GM23248 (cell line): ENCODE results near the gene DENND5B. TPM values are rescaled to one million over a fixed set of nuclear protein-coding genes. Genes with fewer than 3 reads are reported as not detected.

Source experiments
- DNase-seq: peaks from one replicate; pipeline ENCODE4 v3.0.0-alpha.2; 2015
- H2AFZ ChIP-seq: fragments of 200-600 bp; sonication (generic); 2 replicates; pipeline ENCODE4 v1.6.1; 2016; ENCODE audit warnings: antibody characterized with exemption
- H3F3A ChIP-seq: fragments of 200-600 bp; sonication (generic); 2 replicates; pipeline ENCODE4 v1.6.1; 2016; ENCODE audit warnings: mild to moderate bottlenecking, antibody characterized with exemption, mixed run types; ENCODE audit not compliant: insufficient read depth
- H3K27ac ChIP-seq: fragments of 200-600 bp; sonication (generic); 2 replicates; pipeline ENCODE4 v1.5.1; 2016; ENCODE audit warnings: mild to moderate bottlenecking
- H3K27me3 ChIP-seq: fragments of 200-600 bp; sonication (generic); replicated peaks from 2 replicates; pipeline ENCODE4 v1.6.1; 2016; ENCODE audit warnings: mild to moderate bottlenecking; ENCODE audit not compliant: insufficient read depth
- H3K36me3 ChIP-seq: fragments of 200-600 bp; sonication (generic); 2 replicates; pipeline ENCODE4 v1.6.1; 2016; ENCODE audit warnings: low read depth, mild to moderate bottlenecking
- H3K4me1 ChIP-seq: fragments of 200-600 bp; sonication (generic); 2 replicates; pipeline ENCODE4 v1.6.1; 2016; ENCODE audit warnings: mild to moderate bottlenecking; ENCODE audit not compliant: insufficient read depth
- H3K4me2 ChIP-seq: fragments of 200-600 bp; sonication (generic); one replicate; pipeline ENCODE4 v1.6.1; 2016; ENCODE audit warnings: mild to moderate bottlenecking; ENCODE audit not compliant: unreplicated experiment
- H3K4me3 ChIP-seq: fragments of 200-600 bp; sonication (generic); 2 replicates; pipeline ENCODE4 v1.5.1; 2016; ENCODE audit warnings: mild to moderate bottlenecking
- H3K79me2 ChIP-seq: fragments of 200-600 bp; sonication (generic); 2 replicates; pipeline ENCODE4 v1.6.1; 2016; ENCODE audit warnings: mild to moderate bottlenecking; ENCODE audit not compliant: insufficient read depth
- H3K9ac ChIP-seq: fragments of 200-600 bp; sonication (generic); 2 replicates; pipeline ENCODE4 v1.6.1; 2016; ENCODE audit warnings: mild to moderate bottlenecking
- H3K9me2 ChIP-seq: fragments of 200-600 bp; sonication (generic); 2 replicates; pipeline ENCODE4 v1.6.1; 2016; ENCODE audit warnings: mixed run types, mild to moderate bottlenecking, moderate library complexity; ENCODE audit not compliant: insufficient read depth
- H3K9me3 ChIP-seq: fragments of 200-600 bp; sonication (generic); one replicate; pipeline ENCODE4 v1.6.1; 2017; ENCODE audit warnings: low read depth
- H4K20me1 ChIP-seq: fragments of 200-600 bp; sonication (generic); 2 replicates; pipeline ENCODE4 v1.6.0; 2016; ENCODE audit not compliant: insufficient read depth
- EZH2 ChIP-seq: fragments of 200-600 bp; sonication (generic); IDR thresholded peaks from 2 replicates; pipeline ENCODE4 v1.6.1; 2018; ENCODE audit warnings: antibody characterized with exemption, mild to moderate bottlenecking; ENCODE audit not compliant: insufficient read depth, poor library complexity, severe bottlenecking
- EZH2phosphoT487 ChIP-seq: fragments of 200-600 bp; sonication (generic); IDR thresholded peaks from 2 replicates; pipeline ENCODE4 v1.6.1; 2018; ENCODE audit warnings: antibody characterized with exemption, moderate library complexity, mild to moderate bottlenecking, low read depth; ENCODE audit not compliant: insufficient read depth
- WGBS, 2 experiments: methylation state at CpG; one replicate each; pipeline ENCODE4 v1.1.6; 2015 to 2017; ENCODE audit warnings: low lambda C conversion rate in 2 of 2, low coverage in 1 of 2; ENCODE audit errors: missing lambda C conversion rate in 2 of 2; 5-methylcytosine and 5-hydroxymethylcytosine counted together
- in situ Hi-C: fragments of 300-500 bp; cut with MboI; formaldehyde crosslinking; loops from 2 replicates; pipeline ENCODE4 v1.15.0; 2020
- polyA plus RNA-seq: library from polyadenylated mRNA; unstranded; fragments of >200 nt; fragmentation: Nextera tagmentation; extraction: Ambion mirVana; gene quantifications from 2 replicates; pipeline ENCODE4 v1.2.1, GENCODE V29; 2016
- total RNA-seq: library from RNA; depleted of rRNA; stranded (reverse); fragments of >200 nt; shearing (Covaris generic); gene quantifications from 2 replicates; pipeline ENCODE4 v1.2.3, GENCODE V29; 2014

Gene DENND5B
- total and polyA plus RNA-seq, 2 experiments from 2014 or later = 9.9 to 12.0 TPM

- in situ Hi-C loops = no loop called here
- no peak for TF ChIP-seq EZH2
- no peak for TF ChIP-seq EZH2phosphoT487
These were observed 125.9 kb downstream of the DENND5B start for GRCh38 chr12:31465002-31465401.

DNA sequence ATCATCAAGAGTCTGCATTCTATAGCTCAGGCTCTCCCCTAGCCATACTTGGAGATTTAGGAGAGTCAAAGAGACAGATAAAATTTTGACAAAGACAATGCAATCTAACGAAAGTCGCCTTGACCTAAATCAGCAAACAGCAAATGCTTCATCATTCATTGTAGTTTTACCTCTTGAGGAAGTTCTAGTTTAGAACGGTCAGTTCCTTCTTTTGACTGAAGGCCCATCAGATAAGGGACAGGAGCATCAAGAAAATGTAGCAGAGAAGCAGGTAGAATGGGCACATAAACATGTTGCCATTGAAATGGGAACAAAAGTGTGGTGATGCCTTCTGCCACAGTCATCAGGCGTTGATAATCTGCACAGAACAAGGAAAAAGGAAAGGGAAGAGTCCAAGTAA lies 130.9 kb downstream of the DENND5B start:
- no peaks in the 10 kb centered on the region for H3K79me2 ChIP-seq
- no peaks in the 10 kb centered on the region for H3K9me3 ChIP-seq
- WGBS, 2 experiments = 96 to 98% methylated on average over 4 of the region's 4 CpGs
- H3F3A ChIP-seq = peaks cover 3% of the 10 kb centered on the region; the same call in 1 of the 2 replicates
- H3K27me3 ChIP-seq = no peaks in the 10 kb centered on the region
- no peak overlapping the region for H3K9ac ChIP-seq
- DNase-seq = no peak
- no peaks in the 10 kb centered on the region for H4K20me1 ChIP-seq
- in situ Hi-C loops = no loop called here
- TF ChIP-seq EZH2 (no peak), EZH2phosphoT487 (no peak)
- peaks cover 6% of the 10 kb centered on the region; the same call in 1 of the 2 replicates for H3K36me3 ChIP-seq
- H3K4me1 ChIP-seq = no peaks in the 10 kb centered on the region
- no peaks in the 10 kb centered on the region for H3K9me2 ChIP-seq
- no peak overlapping the region for H3K27ac ChIP-seq
- H3K4me2 ChIP-seq = no peak overlapping the region
- H2AFZ ChIP-seq = no peak overlapping the region
- no peak overlapping the region for H3K4me3 ChIP-seq

More at GRCh38 chr12:31465002-31465401, 125.9 kb downstream of the DENND5B start:
- peaks cover 4% of the 10 kb centered on the region for H3K4me1 ChIP-seq
- no peaks in the 10 kb centered on the region for H3K27me3 ChIP-seq
- peaks cover 1% of the 10 kb centered on the region; the same call in 1 of the 2 replicates for H3K36me3 ChIP-seq
- no peaks in the 10 kb centered on the region for H3F3A ChIP-seq
- no peak overlapping the region for H2AFZ ChIP-seq
- no peaks in the 10 kb centered on the region for H3K9me3 ChIP-seq
- H4K20me1 ChIP-seq = no peaks in the 10 kb centered on the region
- no peak overlapping the region for H3K4me3 ChIP-seq
- H3K9me2 ChIP-seq = no peaks in the 10 kb centered on the region
- H3K79me2 ChIP-seq = no peaks in the 10 kb centered on the region
- 94 to 100% methylated on average over 1 to 2 of the region's 2 CpGs for WGBS, 2 experiments
- no peak for DNase-seq
- H3K9ac ChIP-seq = no peak overlapping the region
- no peak overlapping the region for H3K27ac ChIP-seq
- no peak overlapping the region for H3K4me2 ChIP-seq

DNA sequence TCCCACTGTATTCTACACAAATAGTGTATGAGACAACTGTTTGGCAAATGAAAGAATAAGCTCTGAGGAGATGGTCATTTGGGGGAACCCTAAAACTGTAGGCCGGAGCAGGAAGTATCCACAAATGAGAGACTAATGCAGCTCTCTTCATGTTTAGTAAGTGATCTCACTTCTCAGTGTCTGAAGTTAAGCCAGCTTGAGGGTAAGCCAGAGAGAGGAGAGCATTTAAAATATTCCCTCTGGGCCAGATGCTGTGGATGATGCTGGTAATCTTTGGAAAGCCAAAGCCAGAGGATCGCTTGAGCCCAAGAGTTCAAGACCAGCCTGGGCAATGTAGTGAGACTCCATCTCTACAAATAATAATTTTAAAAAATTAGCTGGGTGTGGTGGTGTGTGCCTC lies 134.4 kb downstream of the DENND5B start:
- TF ChIP-seq EZH2phosphoT487 (no peak), EZH2 (no peak)
- Histone ChIP-seq H3K27me3 (no peaks in the 10 kb centered on the region), H4K20me1 (no peaks in the 10 kb centered on the region), H3F3A (peaks cover 3% of the 10 kb centered on the region; the same call in 1 of the 2 replicates), H3K4me2 (no peak overlapping the region), H3K4me3 (no peak overlapping the region), H3K36me3 (peaks cover 14% of the 10 kb centered on the region; the same call in 1 of the 2 replicates), H3K9me2 (no peaks in the 10 kb centered on the region), H3K9me3 (no peaks in the 10 kb centered on the region), H3K79me2 (no peaks in the 10 kb centered on the region), H3K27ac (no peak overlapping the region), H2AFZ (no peak overlapping the region), H3K9ac (no peak overlapping the region), H3K4me1 (no peaks in the 10 kb centered on the region)
- WGBS, 2 experiments = 83 to 88% methylated on average over 2 of the region's 2 CpGs
- in situ Hi-C loops = no loop called here
- DNase-seq = peak; percentile 4

- in situ Hi-C loops = no loop called here
- Histone ChIP-seq H3K27me3 (no peaks in the 10 kb centered on the region), H3K9me2 (no peaks in the 10 kb centered on the region), H3K27ac (no peak overlapping the region), H3K9me3 (no peaks in the 10 kb centered on the region), H3K4me2 (no peak overlapping the region), H3F3A (no peaks in the 10 kb centered on the region), H3K9ac (no peak overlapping the region), H4K20me1 (no peaks in the 10 kb centered on the region), H3K36me3 (no peaks in the 10 kb centered on the region; the same call in 1 of the 2 replicates), H3K79me2 (no peaks in the 10 kb centered on the region), H3K4me1 (no peaks in the 10 kb centered on the region), H3K4me3 (no peak overlapping the region), H2AFZ (no peak overlapping the region)
- 50 to 52% methylated on average over 2 of the region's 2 CpGs for WGBS, 2 experiments
- TF ChIP-seq EZH2phosphoT487 = no peak
- no peak for TF ChIP-seq EZH2
- no peak for DNase-seq
These were observed 146.2 kb downstream of the DENND5B start for GRCh38 chr12:31444736-31445135.

DNA sequence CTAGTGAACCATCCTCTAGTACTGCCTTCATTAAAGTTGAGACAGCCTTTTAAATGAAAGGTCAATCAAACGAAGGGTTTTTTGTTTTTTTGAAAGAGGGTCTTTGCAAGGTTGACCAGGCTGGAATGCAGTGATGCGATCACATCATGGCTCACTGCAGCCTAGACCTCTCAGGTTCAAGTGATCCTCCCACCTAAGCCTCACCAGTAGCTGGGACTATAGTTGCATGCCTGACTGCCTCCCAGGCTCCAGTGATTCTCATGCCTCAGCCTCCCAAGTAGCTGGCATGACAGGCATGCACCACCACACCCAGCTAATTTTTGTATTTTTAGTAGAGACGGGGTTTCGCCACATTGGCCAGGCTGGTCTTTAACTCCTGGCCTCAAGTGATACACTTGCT lies 150.3 kb downstream of the DENND5B start:
- TF ChIP-seq EZH2 (no peak), EZH2phosphoT487 (no peak)
- no peak overlapping the region for H3K4me2 ChIP-seq
- no peaks in the 10 kb centered on the region; the same call in 1 of the 2 replicates for H3K36me3 ChIP-seq
- H4K20me1 ChIP-seq = no peaks in the 10 kb centered on the region
- no peaks in the 10 kb centered on the region for H3F3A ChIP-seq
- H3K9ac ChIP-seq = no peak overlapping the region
- in situ Hi-C loops = no loop called here
- no peaks in the 10 kb centered on the region for H3K9me2 ChIP-seq
- no peak overlapping the region for H3K27ac ChIP-seq
- WGBS, 2 experiments = 98 to 100% methylated on average over 4 of the region's 4 CpGs
- H2AFZ ChIP-seq = no peak overlapping the region
- no peaks in the 10 kb centered on the region for H3K79me2 ChIP-seq
- H3K9me3 ChIP-seq = no peaks in the 10 kb centered on the region
- H3K4me3 ChIP-seq = no peak overlapping the region
- no peaks in the 10 kb centered on the region for H3K4me1 ChIP-seq
- no peak for DNase-seq
- no peaks in the 10 kb centered on the region for H3K27me3 ChIP-seq
